ENCODE results near the gene CAMKMT.

GRCh38 chr2:44778221-44778654, 416.5 kb downstream of the CAMKMT start:
- TF ChIP-seq CTCF (conservative IDR thresholded peaks at IDR 0.05; ENCODE audit: low read depth in 2 of 2) (no peak), REST (IDR thresholded peaks at IDR 0.05; ENCODE audit: unreplicated experiment) (no peak), POLR2AphosphoS5 (IDR thresholded peaks at IDR 0.05; ENCODE audit: low read depth) (no peak), STAT1 (IDR thresholded peaks at IDR 0.05; ENCODE audit: unreplicated experiment) (no peak), EZH2 (IDR thresholded peaks at IDR 0.05; ENCODE audit: low read depth, unreplicated experiment) (no peak), EZH2phosphoT487 (IDR thresholded peaks at IDR 0.05; ENCODE audit: unreplicated experiment) (no peak)

Measured in GM23338 (cell line).